ENCODE measurements around the gene KBTBD6. TPM values are rescaled to one million over a fixed set of nuclear protein-coding genes. Genes with fewer than 3 reads are reported as not detected.

KBTBD6 gene
- total RNA-seq, 4 donors from 2014 or later: 4.6 to 9.1 (median 7.5) TPM

DNA sequence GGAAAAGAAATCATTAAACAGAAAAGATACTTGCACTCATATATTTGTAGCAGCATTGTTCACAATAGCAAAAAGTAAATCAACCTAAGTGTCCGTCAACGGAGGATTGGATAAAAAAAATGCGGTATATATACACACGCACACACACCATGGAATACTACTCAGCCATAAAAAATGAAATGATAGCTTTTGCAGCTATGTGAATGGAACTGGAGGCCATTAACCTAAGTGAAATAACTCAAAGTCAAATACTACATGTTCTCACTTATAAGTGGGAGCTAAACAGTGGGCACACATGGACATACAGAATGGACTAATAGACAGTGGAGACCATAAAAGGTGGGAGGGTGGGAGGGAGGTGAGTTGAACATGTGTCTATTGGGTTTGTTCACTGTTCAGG is 52.9 kb downstream of the KBTBD6 start:
- Histone ChIP-seq H3K4me1 (no peaks in the 10 kb centered on the region), H3K27me3 (no peaks in the 10 kb centered on the region), H3K4me3 (no peak overlapping the region), H3K36me3 (peaks cover 34 to 91% (median 72%) of the 10 kb centered on the region in 4 donors), H3K9me3 (no peaks in the 10 kb centered on the region), H3K27ac (replicated peaks in 1 of 4) (no peak overlapping the region)
- intact Hi-C loops (cut with DNase I): no loop called here
- no peak for TF ChIP-seq EP300 (IDR thresholded peaks at IDR 0.05)
- no peak for TF ChIP-seq POLR2AphosphoS5 (IDR thresholded peaks at IDR 0.05)
- no peak for TF ChIP-seq POLR2A (IDR thresholded peaks at IDR 0.05; ENCODE audit: low read depth)
- TF ChIP-seq, protein P1, sequence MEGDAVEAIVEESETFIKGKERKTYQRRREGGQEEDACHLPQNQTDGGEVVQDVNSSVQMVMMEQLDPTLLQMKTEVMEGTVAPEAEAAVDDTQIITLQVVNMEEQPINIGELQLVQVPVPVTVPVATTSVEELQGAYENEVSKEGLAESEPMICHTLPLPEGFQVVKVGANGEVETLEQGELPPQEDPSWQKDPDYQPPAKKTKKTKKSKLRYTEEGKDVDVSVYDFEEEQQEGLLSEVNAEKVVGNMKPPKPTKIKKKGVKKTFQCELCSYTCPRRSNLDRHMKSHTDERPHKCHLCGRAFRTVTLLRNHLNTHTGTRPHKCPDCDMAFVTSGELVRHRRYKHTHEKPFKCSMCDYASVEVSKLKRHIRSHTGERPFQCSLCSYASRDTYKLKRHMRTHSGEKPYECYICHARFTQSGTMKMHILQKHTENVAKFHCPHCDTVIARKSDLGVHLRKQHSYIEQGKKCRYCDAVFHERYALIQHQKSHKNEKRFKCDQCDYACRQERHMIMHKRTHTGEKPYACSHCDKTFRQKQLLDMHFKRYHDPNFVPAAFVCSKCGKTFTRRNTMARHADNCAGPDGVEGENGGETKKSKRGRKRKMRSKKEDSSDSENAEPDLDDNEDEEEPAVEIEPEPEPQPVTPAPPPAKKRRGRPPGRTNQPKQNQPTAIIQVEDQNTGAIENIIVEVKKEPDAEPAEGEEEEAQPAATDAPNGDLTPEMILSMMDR (IDR thresholded peaks at IDR 0.05): no peak
- WGBS: 98% methylated on average over 4 of the region's 4 CpGs
- DNase-seq (ENCODE audit: extremely low spot score): no peak

Small RNA genes lying within 50 kb of the gene (small RNA-seq; reads per million reads assigned to genes)
- 0 reads per million in 3 donors for gene MIR3168
- gene RN7SL597P: 0 reads per million in 3 donors

Other genes with a start within 250 kb of the KBTBD6 start
- gene ELF1, start 113.5 kb downstream of the KBTBD6 start, total RNA-seq: 10 to 100 TPM; 66.9 to 96.2 (median 72.1) TPM
- gene WBP4, start 71.3 kb downstream of the KBTBD6 start, total RNA-seq: 10 to 100 TPM; 15.3 to 23.2 (median 18.5) TPM
- 10 to 100 TPM in 1 of 4 donors, 1 to 10 TPM in 3; 4.0 to 10.3 (median 7.7) TPM for gene KBTBD7, start 61.8 kb upstream of the KBTBD6 start, total RNA-seq
- gene MTRF1, start 130.8 kb upstream of the KBTBD6 start, total RNA-seq: 10 to 100 TPM in 1 of 4 donors, 1 to 10 TPM in 3; 6.4 to 18.7 (median 8.9) TPM
- 10 to 100 TPM; 13.8 to 22.0 (median 14.9) TPM for gene NAA16, start 178.5 kb upstream of the KBTBD6 start, total RNA-seq